Measurements from ENCODE around the gene SPNS3.

Gene SPNS3

GRCh38 chr17:4531988-4532736, 98.4 kb downstream of the SPNS3 start:
- DNase-seq = no peak

GRCh38 chr17:4532860-4533522, 99.3 kb downstream of the SPNS3 start:
- DNase-seq = no peak

GRCh38 chr17:4533523-4534504, 100.1 kb downstream of the SPNS3 start:
- DNase-seq = no peak

- no peak for DNase-seq
Measured at GRCh38 chr17:4534515-4534914, 100.8 kb downstream of the SPNS3 start.

GRCh38 chr17:4534928-4535666, 101.4 kb downstream of the SPNS3 start:
- DNase-seq = no peak

- DNase-seq = no peak
Measured at GRCh38 chr17:4535667-4536258, 102.0 kb downstream of the SPNS3 start.

GRCh38 chr17:4536259-4536741, 102.6 kb downstream of the SPNS3 start:
- DNase-seq = no peak

GRCh38 chr17:4536742-4537411, 103.1 kb downstream of the SPNS3 start:
- no peak for DNase-seq

Measured in activated CD4-positive, alpha-beta T cell treated with anti-CD3 and anti-CD28 coated beads, Interleukin-2, amount 50 U/mL, for 1 hour (primary cell).